GM12878 (cell line): Measurements from ENCODE around the gene WDR12. TPM values are rescaled to one million over a fixed set of nuclear protein-coding genes. Genes with fewer than 3 reads are reported as not detected.

ENCODE experiments used
- ATF3 ChIP-seq: IDR thresholded peaks from 2 replicates; pipeline ENCODE4 v1.6.1; 2011; ENCODE audit warnings: low read depth, mild to moderate bottlenecking, low read length, moderate library complexity, borderline replicate concordance; ENCODE audit errors: extremely low read depth
- BCL11A ChIP-seq: IDR thresholded peaks from 2 replicates; pipeline ENCODE4 v1.6.1; 2011; ENCODE audit warnings: low read depth, low read length
- BCL3 ChIP-seq: IDR thresholded peaks from 2 replicates; pipeline ENCODE4 v1.6.1; 2011; ENCODE audit warnings: borderline replicate concordance, low read depth, mild to moderate bottlenecking, moderate library complexity, low read length; ENCODE audit not compliant: insufficient read depth, poor library complexity, severe bottlenecking
- IKZF2 ChIP-seq, 2 experiments: fragments of 450-650 bp; IDR thresholded peaks; 2 replicates each; pipeline ENCODE4 v1.6.1; 2017; ENCODE audit warnings: mild to moderate bottlenecking in 2 of 2, moderate library complexity in 2 of 2
- MYC ChIP-seq: IDR thresholded peaks from 2 replicates; pipeline ENCODE4 v1.6.1; 2011; ENCODE audit warnings: mild to moderate bottlenecking, low read length, moderate library complexity, inconsistent platforms; ENCODE audit not compliant: insufficient read depth, insufficient replicate concordance, insufficient read length, severe bottlenecking
- NR2C2 ChIP-seq: IDR thresholded peaks from 2 replicates; pipeline ENCODE4 v1.6.1; 2011; ENCODE audit warnings: borderline replicate concordance, low read depth; ENCODE audit not compliant: control insufficient read depth, insufficient read length
- PKNOX1 ChIP-seq: fragments of 450-650 bp; IDR thresholded peaks from 2 replicates; pipeline ENCODE4 v1.6.1; 2016; ENCODE audit warnings: mild to moderate bottlenecking
- RFX5 ChIP-seq: IDR thresholded peaks from 2 replicates; pipeline ENCODE4 v1.6.1; 2011; ENCODE audit warnings: low read depth, low read length, improper control_type of control experiment
- SMARCA5 ChIP-seq: fragments of 450-650 bp; IDR thresholded peaks from 2 replicates; pipeline ENCODE4 v1.6.1; 2017; ENCODE audit warnings: mild to moderate bottlenecking
- SMC3 ChIP-seq: IDR thresholded peaks from 2 replicates; pipeline ENCODE4 v1.6.1; 2011; ENCODE audit warnings: low read length, improper control_type of control experiment, borderline replicate concordance
- SPI1 ChIP-seq: IDR thresholded peaks from 2 replicates; pipeline ENCODE4 v1.6.1; 2011; ENCODE audit warnings: low read depth, mild to moderate bottlenecking, low read length, moderate library complexity, borderline replicate concordance; ENCODE audit not compliant: insufficient read depth
- USF2 ChIP-seq: IDR thresholded peaks from 2 replicates; pipeline ENCODE4 v1.6.1; 2011; ENCODE audit warnings: low read depth, low read length, improper control_type of control experiment, borderline replicate concordance
- ZBTB11 ChIP-seq: fragments of 450-650 bp; formaldehyde crosslinking; IDR thresholded peaks from 2 replicates; pipeline ENCODE4 v1.5.0; 2022; ENCODE audit warnings: mild to moderate bottlenecking, missing genetic modification characterization
- ZNF592 ChIP-seq: fragments of 450-650 bp; IDR thresholded peaks from 2 replicates; pipeline ENCODE4 v1.6.1; 2017; ENCODE audit warnings: mild to moderate bottlenecking, moderate library complexity
- ZNF622 ChIP-seq: fragments of 450-650 bp; IDR thresholded peaks from 2 replicates; pipeline ENCODE4 v1.6.1; 2017; ENCODE audit warnings: mild to moderate bottlenecking, inconsistent platforms
- polyA plus RNA-seq, 11 experiments: library from polyadenylated mRNA; depleted of rRNA in 4 of 11; unstranded in 6 of 11; stranded (reverse) in 5 of 11; fragments of >200 nt; fragmentation: Nextera tagmentation in 4 of 11; fragmentation: Illumina TruSeq in 1 of 11; extraction: Ambion mirVana in 4 of 11; extraction: Trizol in 1 of 11; gene quantifications; 1 replicate in 1 of 11; 2 replicates in 10 of 11; pipeline versions ENCODE4 v1.2.1 to v1.2.3, GENCODE V29; 2011 to 2016; ENCODE audit warnings: inconsistent platforms in 2 of 11, missing spikeins in 2 of 11, low read depth in 1 of 11
- total RNA-seq, 4 experiments: library from RNA; depleted of rRNA in 3 of 4; stranded (reverse); fragments of >200 nt in 3 of 4; fragmentation: Illumina TruSeq in 1 of 4; extraction: Trizol in 1 of 4; gene quantifications; 2 replicates each; pipeline versions ENCODE4 v1.2.1 to v1.2.3, GENCODE V29; 2013 to 2021

WDR12 gene
- total and polyA plus RNA-seq, 10 of the 15 experiments (the other 5 are each of a cell fraction or from before 2014, with no cell fraction given) = 52.9 to 256 (median 108) TPM

- TF ChIP-seq RFX5 = no peak
- TF ChIP-seq ZBTB11 = no peak
- TF ChIP-seq IKZF2 (IDR thresholded peaks at IDR 0.05) = peak; percentile 44 to 76; a peak in 3 of 4 replicates
- peak; percentile 11; the same call in 1 of the 2 replicates for TF ChIP-seq PKNOX1
- TF ChIP-seq BCL3 = no peak
- TF ChIP-seq ATF3 = no peak
- TF ChIP-seq MYC = no peak
- no peak for TF ChIP-seq USF2
- TF ChIP-seq ZNF622 = no peak
- no peak for TF ChIP-seq SMC3
- TF ChIP-seq SMARCA5 = no peak; the same call in 1 of the 2 replicates
- peak; percentile 74 for TF ChIP-seq BCL11A
- no peak for TF ChIP-seq NR2C2
- no peak for TF ChIP-seq ZNF592
- peak; percentile 89 for TF ChIP-seq SPI1
These were observed 63.6 kb downstream of the WDR12 start (continued) for GRCh38 chr2:202847693-202848524.
